ENCODE results near the gene DHRS3.
A peak's percentile ranks its signal among the peaks of the same experiment; 100 is the strongest.
"Not testable (repeated sequence)": the region's sequence is repeated elsewhere in the genome, so short reads cannot be mapped to it uniquely, and the experiment has no call there.

The DHRS3 gene

DNA sequence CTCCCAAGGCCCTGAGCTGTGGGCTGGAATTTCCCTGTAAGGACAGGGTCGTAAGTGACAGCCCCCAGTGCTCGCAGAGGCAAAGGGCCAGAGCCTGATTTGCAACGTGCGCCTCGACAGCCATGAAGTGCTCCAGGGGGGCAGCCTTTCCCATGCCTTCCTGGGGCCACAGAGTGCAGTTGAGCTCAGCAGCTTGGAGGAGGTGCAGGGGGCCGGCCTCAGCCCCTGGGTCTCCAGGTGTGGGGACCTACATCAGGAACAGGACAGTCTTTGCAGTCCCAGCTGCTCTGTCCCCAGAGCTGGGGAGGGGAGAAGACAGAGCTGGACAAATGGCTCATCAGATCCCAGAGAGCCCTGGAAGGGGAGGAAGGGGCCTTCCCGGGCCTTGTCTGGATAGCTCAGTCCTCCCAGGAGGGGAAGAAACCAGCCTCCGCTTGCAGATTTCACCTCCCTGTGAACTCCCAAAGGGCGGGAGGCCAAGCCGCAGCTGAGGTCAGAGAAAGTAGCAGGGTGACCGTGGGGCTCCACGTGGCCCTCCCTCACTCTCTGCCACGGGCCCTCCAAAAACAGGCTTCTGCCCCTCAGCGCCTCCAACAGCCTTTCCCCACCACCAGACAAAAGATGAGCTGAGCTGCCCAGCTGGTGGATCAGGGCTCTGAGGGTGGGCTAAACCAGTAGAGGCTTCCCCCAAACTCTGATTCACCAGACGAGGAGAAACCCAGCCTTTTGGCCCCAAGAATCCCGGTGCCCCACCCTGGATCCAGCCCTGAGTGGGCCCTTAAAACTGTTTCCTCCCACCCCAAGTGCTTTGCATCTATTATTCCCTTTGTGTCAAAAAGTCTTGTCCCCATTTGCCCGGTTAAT lies 76.5 kb downstream of the DHRS3 start:
- no peak overlapping the region for H3K4me3 ChIP-seq (ENCODE audit: control insufficient read depth, low read depth, low read length)
- DNase-seq (ENCODE audit: low read depth), result no peak
- TF ChIP-seq, protein P1, sequence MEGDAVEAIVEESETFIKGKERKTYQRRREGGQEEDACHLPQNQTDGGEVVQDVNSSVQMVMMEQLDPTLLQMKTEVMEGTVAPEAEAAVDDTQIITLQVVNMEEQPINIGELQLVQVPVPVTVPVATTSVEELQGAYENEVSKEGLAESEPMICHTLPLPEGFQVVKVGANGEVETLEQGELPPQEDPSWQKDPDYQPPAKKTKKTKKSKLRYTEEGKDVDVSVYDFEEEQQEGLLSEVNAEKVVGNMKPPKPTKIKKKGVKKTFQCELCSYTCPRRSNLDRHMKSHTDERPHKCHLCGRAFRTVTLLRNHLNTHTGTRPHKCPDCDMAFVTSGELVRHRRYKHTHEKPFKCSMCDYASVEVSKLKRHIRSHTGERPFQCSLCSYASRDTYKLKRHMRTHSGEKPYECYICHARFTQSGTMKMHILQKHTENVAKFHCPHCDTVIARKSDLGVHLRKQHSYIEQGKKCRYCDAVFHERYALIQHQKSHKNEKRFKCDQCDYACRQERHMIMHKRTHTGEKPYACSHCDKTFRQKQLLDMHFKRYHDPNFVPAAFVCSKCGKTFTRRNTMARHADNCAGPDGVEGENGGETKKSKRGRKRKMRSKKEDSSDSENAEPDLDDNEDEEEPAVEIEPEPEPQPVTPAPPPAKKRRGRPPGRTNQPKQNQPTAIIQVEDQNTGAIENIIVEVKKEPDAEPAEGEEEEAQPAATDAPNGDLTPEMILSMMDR (IDR thresholded peaks at IDR 0.05; ENCODE audit: control insufficient read depth, insufficient read depth, low read depth, low read length, missing control alignments), result no peak

DNA sequence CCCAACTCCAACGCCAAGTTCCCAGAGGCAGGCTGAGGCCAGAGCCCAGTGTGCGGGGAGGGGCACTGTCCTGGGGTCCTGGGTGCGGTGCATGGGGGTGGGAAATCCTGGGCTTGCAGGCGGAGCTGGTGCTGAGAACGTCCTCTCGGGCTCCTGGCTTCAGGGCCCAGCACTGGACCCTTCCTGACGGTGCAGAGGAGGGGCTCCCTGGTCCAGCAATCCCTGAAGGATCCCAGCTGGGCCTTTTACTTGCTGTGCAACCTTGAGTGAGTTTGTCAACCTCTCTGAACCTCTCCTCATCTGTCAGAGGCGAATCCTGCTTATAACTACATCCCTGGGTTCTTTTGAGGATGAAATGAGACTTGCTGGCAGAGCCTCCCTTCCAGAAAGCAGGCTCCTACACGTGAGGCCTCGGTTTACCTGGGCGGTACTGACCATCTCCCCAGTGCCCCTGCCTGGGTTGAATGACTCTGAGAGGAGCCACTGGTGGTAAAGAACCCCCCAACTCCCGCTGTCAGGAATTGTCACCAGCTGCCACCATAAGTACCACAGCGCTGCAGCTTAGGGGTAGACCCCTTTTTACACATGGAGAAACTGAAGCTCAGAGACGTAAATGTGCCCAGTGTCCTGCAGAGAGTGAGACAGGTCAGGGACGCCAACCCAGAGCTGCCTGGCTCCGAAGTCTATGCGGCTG lies 77.3 kb downstream of the DHRS3 start:
- DNase-seq (ENCODE audit: low read depth), result no peak
- no peak overlapping the region for H3K4me3 ChIP-seq (ENCODE audit: control insufficient read depth, low read depth, low read length)
- TF ChIP-seq, protein P1 (IDR thresholded peaks at IDR 0.05; ENCODE audit: control insufficient read depth, insufficient read depth, low read depth, low read length, missing control alignments), result no peak

GRCh38 chr1:12539705-12540579 lies 78.1 kb downstream of the DHRS3 start:
- peak; percentile 96 for DNase-seq (ENCODE audit: low read depth)
- H3K4me3 ChIP-seq (ENCODE audit: control insufficient read depth, low read depth, low read length), result no peak overlapping the region

GRCh38 chr1:12539320-12539704 lies 78.7 kb downstream of the DHRS3 start:
- TF ChIP-seq, protein P1 (IDR thresholded peaks at IDR 0.05; ENCODE audit: control insufficient read depth, insufficient read depth, low read depth, low read length, missing control alignments), result no peak
- DNase-seq (ENCODE audit: low read depth), result no peak
- H3K4me3 ChIP-seq (ENCODE audit: control insufficient read depth, low read depth, low read length), result no peak overlapping the region

More at GRCh38 chr1:12539705-12540579, 78.1 kb downstream of the DHRS3 start:
- TF ChIP-seq, protein P1 (IDR thresholded peaks at IDR 0.05; ENCODE audit: control insufficient read depth, insufficient read depth, low read depth, low read length, missing control alignments), result no peak

- H3K4me3 ChIP-seq (ENCODE audit: control insufficient read depth, low read depth, low read length); DNase-seq (ENCODE audit: low read depth): not testable (repeated sequence)
Observed at GRCh38 chr1:12538536-12538935, 79.5 kb downstream of the DHRS3 start.

DNA sequence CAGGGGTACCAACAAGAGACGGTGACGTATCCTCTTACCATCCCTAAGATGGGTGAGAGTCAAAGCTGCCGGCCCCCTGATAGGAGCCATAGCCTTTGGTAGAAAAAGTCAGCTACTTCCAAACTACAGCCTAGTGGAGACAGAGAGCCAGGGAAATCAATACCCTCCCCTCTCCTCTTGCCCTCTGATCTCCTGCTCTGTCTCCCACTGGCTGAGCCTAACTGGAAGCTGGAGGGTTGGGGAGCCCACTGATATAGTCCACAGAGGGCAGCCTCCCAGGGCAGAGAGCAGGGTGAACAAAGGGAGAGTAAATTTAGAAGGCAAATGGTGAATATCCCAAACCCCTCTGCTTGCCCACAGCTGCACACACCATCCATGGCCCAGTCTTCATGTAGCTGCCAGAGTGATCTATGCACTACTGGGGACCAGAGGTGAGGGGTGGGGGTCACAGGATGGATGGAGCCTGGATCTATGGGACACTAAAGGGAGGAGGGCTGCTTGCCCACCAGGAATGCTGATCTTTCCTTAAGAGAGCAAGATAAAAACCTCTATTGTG lies 80.0 kb downstream of the DHRS3 start:
- TF ChIP-seq, protein P1 (IDR thresholded peaks at IDR 0.05; ENCODE audit: control insufficient read depth, insufficient read depth, low read depth, low read length, missing control alignments), result no peak
- H3K4me3 ChIP-seq (ENCODE audit: control insufficient read depth, low read depth, low read length), result no peak overlapping the region
- DNase-seq (ENCODE audit: low read depth), result no peak

Data from AG09309 (cell line).